Smooth muscle cell (in vitro differentiated cells): ENCODE results near the gene IGSF21. TPM values are rescaled to one million over a fixed set of nuclear protein-coding genes. Genes with fewer than 3 reads are reported as not detected.

Source experiments
- DNase-seq: peaks from one replicate; lab custom pipeline; 2025; ENCODE audit not compliant: unreplicated experiment; lab: John Stamatoyannopoulos, UW
- H2AFZ ChIP-seq: fragments of 200-600 bp; sonication (generic); 2 replicates; pipeline ENCODE4 v1.6.0; 2016; ENCODE audit warnings: antibody characterized with exemption, low read depth, mild to moderate bottlenecking
- H3F3A ChIP-seq: fragments of 200-600 bp; sonication (generic); 2 replicates; pipeline ENCODE4 v1.6.0; 2017; ENCODE audit warnings: antibody characterized with exemption, low read depth
- H3K27ac ChIP-seq: fragments of 200-600 bp; sonication (generic); 2 replicates; pipeline ENCODE4 v1.5.1; 2016; ENCODE audit warnings: low read depth, mild to moderate bottlenecking
- H3K27me3 ChIP-seq: fragments of 200-600 bp; sonication (generic); 2 replicates; pipeline ENCODE4 v1.6.1; 2016; ENCODE audit warnings: low read depth, mild to moderate bottlenecking
- H3K36me3 ChIP-seq: fragments of 200-600 bp; sonication (generic); 2 replicates; pipeline ENCODE4 v1.5.1; 2016; ENCODE audit warnings: low read depth
- H3K4me1 ChIP-seq: fragments of 200-600 bp; sonication (generic); 2 replicates; pipeline ENCODE4 v1.5.1; 2016; ENCODE audit warnings: low read depth
- H3K4me2 ChIP-seq: fragments of 200-600 bp; sonication (generic); 2 replicates; pipeline ENCODE4 v1.6.0; 2016; ENCODE audit warnings: mild to moderate bottlenecking
- H3K4me3 ChIP-seq: fragments of 200-600 bp; sonication (generic); 2 replicates; pipeline ENCODE4 v1.5.1; 2016; ENCODE audit warnings: mild to moderate bottlenecking
- H3K79me2 ChIP-seq: fragments of 200-600 bp; sonication (generic); 2 replicates; pipeline ENCODE4 v1.6.0; 2016; ENCODE audit warnings: low read depth, mild to moderate bottlenecking
- H3K9ac ChIP-seq: fragments of 200-600 bp; sonication (generic); 2 replicates; pipeline ENCODE4 v1.6.0; 2016; ENCODE audit warnings: low read depth
- H3K9me3 ChIP-seq: fragments of 200-600 bp; sonication (generic); replicated peaks from 2 replicates; pipeline ENCODE4 v1.5.1; 2016; ENCODE audit warnings: low read depth
- H4K20me1 ChIP-seq: fragments of 200-600 bp; sonication (generic); 2 replicates; pipeline ENCODE4 v1.6.0; 2016; ENCODE audit warnings: low read depth
- CTCF ChIP-seq: fragments of 200-600 bp; sonication (generic); IDR thresholded peaks from 2 replicates; pipeline ENCODE4 v1.5.1; 2017; ENCODE audit warnings: borderline replicate concordance, mild to moderate bottlenecking, antibody characterized with exemption; ENCODE audit not compliant: insufficient read depth, poor library complexity, severe bottlenecking
- WGBS: methylation state at CpG from one replicate; pipeline ENCODE4 v1.1.7; 2016; ENCODE audit warnings: low lambda C conversion rate; 5-methylcytosine and 5-hydroxymethylcytosine counted together
- polyA plus RNA-seq: library from polyadenylated mRNA; unstranded; fragments of >200 nt; fragmentation: Nextera tagmentation; extraction: Ambion mirVana; gene quantifications from 2 replicates; pipeline ENCODE4 v1.2.1, GENCODE V29; 2016
- total RNA-seq: library from RNA; depleted of rRNA; stranded (reverse); fragments of >200 nt; gene quantifications from 2 replicates; pipeline ENCODE4 v1.2.3, GENCODE V29; 2014

Gene IGSF21
- total and polyA plus RNA-seq, 2 experiments from 2014 or later: not detected

- Histone ChIP-seq H3K4me1 (peaks cover 24% of the 10 kb centered on the region), H4K20me1 (no peaks in the 10 kb centered on the region), H3K9ac (no peak overlapping the region), H3K4me3 (no peak overlapping the region), H3K36me3 (no peaks in the 10 kb centered on the region), H3K9me3 (no peaks in the 10 kb centered on the region), H3K4me2 (no peak overlapping the region), H2AFZ (no peak overlapping the region), H3K27ac (no peak overlapping the region), H3K79me2 (no peaks in the 10 kb centered on the region), H3K27me3 (peaks cover 22% of the 10 kb centered on the region), H3F3A (peaks cover 6% of the 10 kb centered on the region)
- DNase-seq: no peak
- no peak for TF ChIP-seq CTCF
- 98% methylated on average over 2 of the region's 2 CpGs for WGBS
These were observed 14.0 kb upstream of the IGSF21 start for GRCh38 chr1:18093646-18094045.

GRCh38 chr1:18094096-18094495 lies 13.5 kb upstream of the IGSF21 start:
- WGBS: 85% methylated on average over 1 of the region's 1 CpG
- H3K4me3 ChIP-seq: no peak overlapping the region
- no peak overlapping the region for H3K9ac ChIP-seq
- peaks cover 24% of the 10 kb centered on the region for H3K4me1 ChIP-seq
- H4K20me1 ChIP-seq: no peaks in the 10 kb centered on the region
- DNase-seq: no peak
- TF ChIP-seq CTCF: no peak
- no peak overlapping the region for H2AFZ ChIP-seq
- H3K4me2 ChIP-seq: no peak overlapping the region
- H3K27me3 ChIP-seq: peaks cover 27% of the 10 kb centered on the region
- H3K27ac ChIP-seq: no peak overlapping the region
- no peaks in the 10 kb centered on the region for H3K79me2 ChIP-seq
- no peaks in the 10 kb centered on the region for H3K9me3 ChIP-seq
- H3K36me3 ChIP-seq: no peaks in the 10 kb centered on the region
- peaks cover 6% of the 10 kb centered on the region for H3F3A ChIP-seq

GRCh38 chr1:18097206-18097605 lies 10.4 kb upstream of the IGSF21 start:
- TF ChIP-seq CTCF: no peak
- peaks cover 6% of the 10 kb centered on the region for H3K4me1 ChIP-seq
- H3K4me2 ChIP-seq: no peak overlapping the region
- H3K4me3 ChIP-seq: no peak overlapping the region
- no peaks in the 10 kb centered on the region for H4K20me1 ChIP-seq
- H3K79me2 ChIP-seq: no peaks in the 10 kb centered on the region
- H3K9ac ChIP-seq: no peak overlapping the region
- no peak overlapping the region for H2AFZ ChIP-seq
- no peaks in the 10 kb centered on the region for H3K9me3 ChIP-seq
- H3K36me3 ChIP-seq: no peaks in the 10 kb centered on the region
- no peak overlapping the region for H3K27ac ChIP-seq
- no peak for DNase-seq
- H3K27me3 ChIP-seq: peaks cover 48% of the 10 kb centered on the region
- H3F3A ChIP-seq: no peaks in the 10 kb centered on the region

- H3K4me2 ChIP-seq: no peak overlapping the region
- no peak overlapping the region for H3K27ac ChIP-seq
- no peaks in the 10 kb centered on the region for H3K9me3 ChIP-seq
- H3K9ac ChIP-seq: no peak overlapping the region
- 39% methylated on average over 2 of the region's 2 CpGs for WGBS
- H3K79me2 ChIP-seq: no peaks in the 10 kb centered on the region
- H2AFZ ChIP-seq: no peak overlapping the region
- H3K27me3 ChIP-seq: peaks cover 64% of the 10 kb centered on the region
- H3K4me3 ChIP-seq: no peak overlapping the region
- no peaks in the 10 kb centered on the region for H3F3A ChIP-seq
- H3K4me1 ChIP-seq: no peaks in the 10 kb centered on the region
- H4K20me1 ChIP-seq: no peaks in the 10 kb centered on the region
- no peak for DNase-seq
- no peaks in the 10 kb centered on the region for H3K36me3 ChIP-seq
- TF ChIP-seq CTCF: no peak
These were observed 8.6 kb upstream of the IGSF21 start for GRCh38 chr1:18099026-18099425.
